Measurements from ENCODE around the gene SPINT3.

The SPINT3 gene, protein sequence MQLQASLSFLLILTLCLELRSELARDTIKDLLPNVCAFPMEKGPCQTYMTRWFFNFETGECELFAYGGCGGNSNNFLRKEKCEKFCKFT

DNA sequence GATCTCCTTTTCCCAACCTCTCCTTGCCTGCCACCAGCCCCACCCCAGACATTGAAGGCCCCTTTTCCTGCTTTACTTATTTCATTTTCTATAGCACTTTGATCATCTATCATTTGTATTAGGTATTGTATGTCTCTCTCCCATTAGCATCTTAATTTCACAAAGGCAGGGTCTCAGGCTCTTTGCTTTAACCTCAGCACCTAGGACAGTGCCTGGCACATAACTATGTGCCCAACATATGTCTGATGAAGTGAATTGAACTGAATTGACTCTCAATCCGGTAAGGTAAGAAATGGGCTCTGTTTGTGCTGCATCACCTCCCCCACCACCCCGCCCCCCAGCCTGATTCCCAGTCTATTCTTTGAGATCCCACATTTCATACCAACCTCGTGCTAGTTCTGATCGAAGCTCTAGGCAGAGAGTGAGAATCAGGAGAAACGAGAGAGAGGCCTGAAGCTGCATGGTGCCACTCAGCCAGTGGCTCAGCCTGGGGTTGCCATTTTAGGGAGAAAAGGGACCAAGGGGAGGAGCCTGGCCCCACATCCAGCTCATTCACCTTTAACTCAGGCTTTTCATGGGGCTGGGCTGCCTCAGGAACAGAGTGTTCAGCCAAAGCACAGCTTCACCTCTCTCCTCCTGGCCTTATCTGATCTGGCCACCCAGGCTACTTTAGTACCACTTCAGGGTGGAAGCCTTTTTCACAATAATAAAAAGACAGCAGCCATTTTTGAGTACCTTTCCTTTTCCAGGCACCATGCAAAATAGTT, at the start of gene SPINT3:
TSS of gene SPINT3 (minus strand) at position 476 of the 767 bp plus-strand sequence. CDS start at position 462, 14 bp downstream.
- DNase-seq, result no peak

DNA sequence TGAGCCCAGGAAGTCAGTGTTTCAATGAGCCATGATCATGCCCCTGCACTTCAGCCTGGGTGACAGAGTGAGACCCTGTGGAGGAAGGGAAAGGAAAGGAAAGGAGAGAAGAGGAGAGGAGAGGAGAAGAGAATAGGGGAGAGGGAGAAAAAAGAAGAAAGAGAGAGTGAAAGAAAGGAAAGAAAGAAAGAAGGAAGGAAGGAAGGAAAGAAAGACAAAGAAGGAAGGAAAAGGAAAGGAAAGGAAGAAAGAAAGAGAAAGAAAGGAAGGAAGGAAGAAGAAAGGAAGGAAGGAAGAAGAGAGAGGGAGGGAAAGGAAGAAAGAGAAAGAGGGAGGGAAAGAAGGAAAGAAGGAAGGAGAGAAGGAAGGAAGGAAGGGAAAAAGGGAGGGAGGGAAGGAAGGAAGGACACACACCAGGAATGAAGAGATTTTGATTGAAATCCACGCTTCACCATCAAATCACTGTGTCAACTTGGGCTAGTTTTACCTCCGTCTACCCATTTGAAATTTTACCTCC, 49.4 kb upstream of the SPINT3 start:
- DNase-seq, result no peak

DNA sequence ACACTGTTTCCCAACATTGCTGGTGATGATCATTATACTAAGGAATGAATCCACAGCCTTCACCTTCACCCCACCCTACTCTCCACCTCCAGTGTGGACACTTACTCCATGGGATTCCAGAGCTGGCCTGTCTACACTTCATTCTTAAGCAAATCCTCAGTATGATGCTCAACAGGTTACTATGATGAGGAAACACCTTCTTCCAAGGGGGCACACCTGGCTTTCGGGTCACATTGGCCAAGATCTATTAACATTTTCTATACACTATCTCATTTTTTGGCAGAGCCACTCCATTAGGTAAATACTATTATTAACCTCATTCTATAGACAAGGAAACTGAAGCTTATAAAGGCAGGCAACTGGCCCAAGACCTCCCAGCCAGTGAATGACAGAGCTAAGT, 39.8 kb upstream of the SPINT3 start:
- DNase-seq, result no peak

DNA sequence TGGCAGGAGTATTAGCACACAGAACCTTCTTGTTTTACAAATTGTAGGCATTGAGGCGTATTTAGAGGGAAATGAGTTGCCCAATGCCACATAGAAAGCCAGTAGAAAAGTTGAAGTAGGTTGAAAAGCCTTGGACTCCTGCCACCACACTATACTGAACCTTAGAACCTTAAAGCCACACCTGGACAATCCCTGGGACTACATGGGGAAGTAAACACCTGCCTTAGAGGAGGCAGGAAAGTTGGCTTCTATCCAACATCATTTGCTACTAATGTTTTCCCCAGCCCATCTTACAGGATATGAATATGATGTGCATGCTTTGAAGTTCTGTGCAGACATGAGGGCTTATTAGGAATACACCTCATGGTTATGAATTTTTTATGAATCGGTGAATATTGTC, 37.0 kb upstream of the SPINT3 start:
- DNase-seq, result no peak

DNA sequence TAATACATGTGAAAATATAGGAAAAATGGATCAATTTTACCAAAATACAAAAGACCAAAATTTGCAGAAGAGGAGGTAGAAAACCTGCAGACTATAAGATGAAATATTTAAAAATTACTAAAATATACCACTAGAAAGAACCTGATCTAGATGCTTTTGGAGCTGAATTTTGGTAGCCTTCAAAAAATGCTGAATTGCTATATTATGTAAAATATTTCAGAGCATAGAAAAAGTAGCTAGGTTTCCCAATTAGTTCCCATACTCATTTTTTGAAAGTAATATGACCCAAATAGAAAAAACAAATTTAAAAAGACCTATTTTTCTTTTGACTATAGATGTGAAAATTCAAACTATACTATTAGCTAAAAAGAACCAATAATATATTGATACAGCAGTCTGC, 35.3 kb upstream of the SPINT3 start:
- no peak for DNase-seq

DNA sequence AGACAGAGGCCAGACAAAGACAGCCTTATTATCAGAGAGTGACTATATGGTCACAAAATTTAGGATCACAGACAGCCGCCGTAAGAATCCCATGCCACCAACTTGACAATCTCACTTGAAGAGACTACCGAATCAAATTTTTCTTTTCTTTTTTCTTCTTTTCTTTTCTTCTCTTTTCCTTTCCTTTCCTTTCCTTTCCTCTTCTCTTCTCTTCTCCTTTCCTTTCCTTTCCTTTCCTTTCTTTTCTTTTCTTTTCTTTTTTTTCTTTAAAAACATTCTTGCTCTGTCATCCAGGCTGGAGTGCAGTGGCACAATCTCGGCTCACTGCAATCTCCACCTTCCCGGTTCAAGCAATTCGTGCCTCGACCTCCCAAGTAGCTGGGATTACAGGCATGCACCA, 33.0 kb upstream of the SPINT3 start:
- DNase-seq, result no peak

DNA sequence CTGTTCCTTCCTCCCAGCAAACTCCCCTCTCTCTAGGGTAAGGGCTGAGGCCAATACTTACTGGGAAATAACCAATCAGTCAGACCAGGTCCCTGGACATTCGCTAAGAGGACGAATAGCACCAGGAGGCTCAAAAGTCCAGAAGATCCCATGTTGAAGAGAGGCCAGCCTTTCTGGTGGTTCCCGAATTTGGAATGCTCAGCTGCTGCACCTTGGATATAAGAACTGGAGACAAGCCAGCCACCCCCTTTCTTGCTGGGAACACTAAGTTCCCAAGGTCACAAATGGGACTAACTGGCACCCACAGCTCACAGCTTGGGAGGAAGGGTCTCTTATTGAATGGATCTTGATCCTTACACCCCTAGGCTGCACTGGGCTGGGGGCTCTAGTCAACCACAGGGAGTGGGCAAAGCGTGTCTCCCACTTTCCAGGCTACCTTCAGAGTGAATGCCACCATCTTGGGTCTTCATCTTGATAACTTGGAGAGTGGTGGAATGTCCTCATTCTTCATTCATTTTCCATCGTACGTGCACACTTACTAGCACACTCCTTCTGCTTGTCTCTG, 31.9 kb upstream of the SPINT3 start, which contains the start of gene EPPIN:
TSS of gene EPPIN (minus strand) at position 196 of the 565 bp plus-strand sequence. CDS start at position 152, 44 bp downstream.
- DNase-seq, result no peak

DNA sequence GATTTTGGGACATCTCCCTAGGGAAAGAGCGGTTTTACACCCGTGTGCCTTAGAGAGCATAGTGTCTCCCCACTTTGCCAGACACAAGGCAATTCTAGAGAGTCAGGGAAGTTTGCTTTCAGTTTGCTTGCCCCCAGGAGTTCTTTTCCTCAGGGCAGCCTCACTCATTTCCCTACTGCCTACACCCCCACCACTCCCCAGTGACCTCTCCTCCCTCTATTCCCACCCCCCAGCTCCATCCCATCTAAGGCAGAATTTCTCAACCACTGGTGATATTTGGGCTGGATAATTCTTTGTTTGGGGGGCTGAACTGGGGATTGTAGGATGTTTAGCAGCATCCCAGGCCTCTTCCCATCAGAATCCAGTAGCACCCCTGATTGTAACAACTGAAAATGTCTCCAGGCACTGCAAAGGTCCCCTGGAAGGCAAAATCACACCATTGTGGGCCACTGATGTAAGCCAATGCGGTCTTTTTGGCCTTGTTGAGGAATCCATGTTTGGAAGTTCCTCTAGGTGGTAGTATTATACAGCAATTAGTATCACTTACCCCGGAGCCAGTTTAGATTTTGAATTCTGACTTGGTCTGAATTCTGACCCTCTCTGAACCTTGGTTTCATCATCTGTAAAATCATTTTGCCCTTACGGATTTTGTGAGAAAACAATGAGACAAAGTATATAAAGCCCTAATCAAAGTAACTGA, 30.5 kb upstream of the SPINT3 start:
- DNase-seq, result no peak

DNA sequence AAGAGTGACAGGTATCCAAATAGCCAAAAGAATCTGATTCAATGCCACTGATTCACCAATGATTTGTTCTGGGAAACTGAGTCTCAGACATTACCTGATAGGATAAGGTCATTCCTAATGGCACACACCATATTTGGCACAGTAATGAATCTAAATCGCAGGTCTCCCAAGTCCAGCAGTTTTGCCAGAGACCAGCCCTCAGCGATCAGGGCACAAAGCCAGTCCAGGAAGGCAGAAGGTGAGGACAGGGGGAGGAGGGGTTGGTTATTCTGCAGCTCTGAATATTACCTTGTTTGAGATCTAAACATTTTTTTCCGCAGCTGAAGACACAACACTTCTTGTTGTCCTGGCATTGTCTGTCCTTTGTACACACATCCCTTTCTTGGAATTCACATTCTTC, 29.9 kb upstream of the SPINT3 start:
- DNase-seq, result no peak

DNA sequence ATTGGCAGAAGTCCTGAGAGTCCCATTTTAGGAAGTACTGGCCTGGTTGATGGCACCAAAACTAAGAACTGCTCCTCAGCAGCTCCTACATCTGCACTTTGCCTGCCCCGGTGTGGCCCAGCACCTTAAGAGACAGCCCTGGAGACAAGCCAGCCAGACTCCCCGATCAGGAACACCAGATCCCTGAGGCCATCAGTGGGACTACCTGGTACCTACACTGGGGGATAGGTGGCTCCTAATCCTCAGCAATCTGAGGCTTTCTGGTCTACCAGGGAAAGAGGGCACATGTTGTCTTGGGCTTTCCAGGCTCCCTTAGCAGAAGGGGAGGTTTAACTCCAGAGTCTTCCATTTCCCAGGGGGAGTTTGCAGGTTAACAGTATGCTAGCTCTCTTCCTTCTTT, 24.0 kb upstream of the SPINT3 start, which contains the start of gene WFDC6:
TSS of gene WFDC6 (minus strand) at position 101 of the 400 bp plus-strand sequence. CDS start at position 26, 75 bp downstream.
- DNase-seq, result no peak

DNA sequence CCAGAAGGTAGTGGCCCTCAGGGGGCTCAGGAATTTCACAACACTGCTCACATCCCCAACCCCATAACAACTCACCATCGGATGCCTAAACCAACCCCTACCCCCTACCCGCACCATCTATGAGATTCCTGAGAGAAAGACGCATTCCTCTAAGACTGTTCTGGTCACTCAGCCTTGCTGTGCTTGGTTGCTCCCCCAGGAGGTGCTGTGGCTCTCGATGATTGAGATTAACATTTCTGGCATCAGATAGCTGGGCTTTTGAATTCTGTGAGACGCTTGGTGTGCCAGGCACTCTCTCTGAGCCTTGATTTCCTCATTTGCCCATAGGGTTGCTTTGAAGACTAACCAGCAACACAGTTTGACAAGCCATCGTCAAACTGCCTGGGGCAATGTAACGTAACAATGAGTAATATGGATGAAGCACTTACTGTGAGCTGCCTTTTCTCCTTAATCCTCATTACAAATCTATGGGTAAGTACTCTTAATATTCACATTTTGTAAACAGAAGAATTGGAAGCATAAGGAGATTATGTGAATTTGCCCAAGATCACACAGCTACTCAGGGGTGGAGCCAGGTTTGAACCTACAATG, 22.9 kb upstream of the SPINT3 start:
- no peak for DNase-seq

DNA sequence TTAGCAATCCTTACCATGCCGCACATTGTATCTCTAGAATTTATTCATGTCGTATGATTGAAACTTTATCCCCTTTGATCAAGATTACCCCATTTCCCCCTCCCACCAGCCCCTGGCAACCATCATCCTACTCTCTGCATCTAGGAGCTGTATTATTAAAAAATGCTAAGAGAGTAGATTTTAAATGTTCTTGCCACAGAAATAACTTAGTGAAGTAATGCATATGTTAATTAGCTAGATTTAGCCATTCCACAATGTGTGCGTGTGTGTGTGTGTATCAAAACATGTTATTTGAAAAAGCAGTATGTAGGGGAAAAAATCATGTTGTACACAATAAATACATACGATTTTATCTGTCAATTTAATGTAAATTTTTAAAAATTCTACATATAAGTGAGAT, 11.9 kb upstream of the SPINT3 start:
- DNase-seq, result no peak

DNA sequence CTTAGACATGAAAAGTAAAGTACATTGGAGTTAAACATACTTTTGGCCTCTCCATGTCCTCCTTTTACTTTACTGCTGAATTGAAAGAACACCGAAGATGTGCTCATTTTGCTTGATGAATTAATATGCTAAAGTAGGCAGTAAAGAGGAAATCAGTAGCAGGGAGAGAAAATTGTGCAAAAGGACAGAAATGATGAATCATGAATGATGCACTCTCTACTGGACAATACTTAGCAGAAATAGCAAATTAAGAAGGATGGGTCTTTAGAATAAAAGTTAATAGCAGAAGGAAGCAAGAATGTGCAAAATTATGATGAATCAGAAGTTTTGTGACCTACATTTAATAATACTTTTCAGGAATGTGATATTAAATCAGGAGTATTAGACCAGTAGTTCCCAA, 8.4 kb upstream of the SPINT3 start:
- no peak for DNase-seq

DNA sequence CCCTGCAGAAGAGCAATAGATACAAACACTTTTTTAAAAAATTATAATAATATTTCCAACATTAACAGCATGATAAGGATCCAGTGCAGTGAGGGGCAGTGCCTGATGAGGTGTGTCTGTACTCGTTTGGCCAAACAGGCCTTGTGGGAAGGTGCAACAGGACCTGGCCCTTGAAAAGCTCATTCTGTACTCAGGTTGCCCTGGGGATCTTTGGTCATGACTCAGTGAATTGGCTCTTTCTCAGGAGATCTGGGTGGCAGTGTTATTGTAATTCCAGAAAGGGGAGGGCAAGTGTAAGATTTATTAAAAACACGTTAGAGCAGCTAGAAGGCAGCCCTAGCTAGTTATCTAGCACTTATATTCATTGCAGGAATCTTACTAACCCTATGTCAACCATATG, 2.9 kb upstream of the SPINT3 start:
- DNase-seq, result no peak

DNA sequence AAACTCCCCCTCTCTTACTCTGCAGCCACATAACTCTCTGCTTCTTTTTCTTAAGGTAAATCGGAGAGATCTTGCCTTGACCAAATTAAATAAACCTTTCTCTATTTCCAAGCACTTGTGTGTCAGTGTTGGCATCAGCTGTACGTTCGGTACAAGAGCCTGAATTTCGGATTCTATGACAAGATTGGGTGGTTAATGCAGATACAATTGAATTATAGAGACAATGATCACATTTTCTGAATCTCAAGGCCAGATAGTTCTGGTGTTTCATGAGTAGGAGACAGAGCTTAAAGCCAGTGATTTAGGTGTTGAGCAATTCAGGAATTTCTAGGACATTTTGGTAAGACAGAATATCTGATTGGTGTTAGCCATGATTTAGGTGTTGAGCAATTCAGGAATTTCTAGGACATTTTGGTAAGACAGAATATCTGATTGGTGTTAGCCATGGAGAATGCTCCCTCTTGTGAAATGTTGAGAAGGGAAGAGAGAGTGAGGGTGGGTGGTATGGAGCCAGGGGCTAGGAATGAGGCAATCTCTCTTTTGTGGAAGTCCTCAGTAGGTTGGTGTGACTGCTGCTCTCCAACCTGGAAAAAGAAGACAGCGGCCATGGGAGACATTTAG, 5.1 kb downstream of the SPINT3 start:
- no peak for DNase-seq

DNA sequence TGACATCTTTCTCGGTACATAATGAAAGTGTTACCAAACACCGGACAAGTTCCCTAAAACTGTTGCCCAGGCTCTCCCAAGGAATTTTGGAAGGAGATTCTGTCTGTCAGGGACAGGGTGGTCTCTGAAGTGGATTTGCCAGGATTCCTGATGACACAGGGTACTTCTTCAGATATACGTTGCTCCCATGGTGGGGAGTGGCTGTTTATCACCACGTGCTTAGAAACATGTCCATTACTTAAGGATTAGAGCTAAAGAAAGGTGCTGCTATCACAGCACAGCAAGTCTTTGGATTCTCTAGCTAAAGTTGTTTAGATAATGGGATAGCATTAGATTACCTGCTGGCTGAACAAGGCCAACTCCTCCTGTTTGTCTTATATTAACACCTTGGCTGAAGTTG, 6.3 kb downstream of the SPINT3 start:
- no peak for DNase-seq

DNA sequence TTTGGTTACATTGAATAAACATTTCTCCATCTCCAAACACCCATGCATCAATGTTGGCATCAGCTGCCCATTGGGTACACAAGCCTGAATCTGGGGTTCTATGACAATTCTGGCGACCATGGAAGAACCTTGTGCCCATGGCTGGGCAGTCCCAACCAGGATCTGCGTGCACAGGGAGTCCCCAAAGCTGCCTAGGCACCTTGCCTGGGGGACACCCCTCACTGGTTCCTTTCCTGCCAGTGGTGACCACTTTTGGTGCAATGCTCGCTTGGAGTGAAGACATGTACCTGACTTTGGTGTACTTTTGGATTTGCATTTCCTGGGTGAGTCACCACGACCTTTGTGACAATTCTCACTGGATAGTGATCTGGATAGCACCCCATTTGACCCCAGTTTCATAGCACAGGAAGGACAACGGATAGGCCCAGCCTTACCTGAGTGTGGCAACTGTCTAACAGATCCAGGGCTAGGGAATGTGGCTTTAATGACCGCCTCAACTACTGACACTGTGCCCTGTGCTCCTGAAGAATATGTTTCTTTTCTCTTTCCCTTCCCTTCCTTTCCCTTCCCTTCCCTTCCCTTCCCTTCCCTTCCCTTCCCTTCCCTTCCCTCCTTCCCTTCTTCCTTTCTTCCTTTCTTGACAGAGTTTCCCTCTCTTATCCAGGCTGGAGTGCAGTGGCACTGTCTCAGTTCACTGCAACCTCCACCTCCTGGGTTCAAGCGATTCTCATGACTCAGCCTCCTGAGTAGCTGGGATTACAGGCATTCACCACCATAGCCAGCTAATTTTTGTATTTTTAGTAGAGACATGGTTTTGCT, 7.1 kb downstream of the SPINT3 start:
- no peak for DNase-seq

DNA sequence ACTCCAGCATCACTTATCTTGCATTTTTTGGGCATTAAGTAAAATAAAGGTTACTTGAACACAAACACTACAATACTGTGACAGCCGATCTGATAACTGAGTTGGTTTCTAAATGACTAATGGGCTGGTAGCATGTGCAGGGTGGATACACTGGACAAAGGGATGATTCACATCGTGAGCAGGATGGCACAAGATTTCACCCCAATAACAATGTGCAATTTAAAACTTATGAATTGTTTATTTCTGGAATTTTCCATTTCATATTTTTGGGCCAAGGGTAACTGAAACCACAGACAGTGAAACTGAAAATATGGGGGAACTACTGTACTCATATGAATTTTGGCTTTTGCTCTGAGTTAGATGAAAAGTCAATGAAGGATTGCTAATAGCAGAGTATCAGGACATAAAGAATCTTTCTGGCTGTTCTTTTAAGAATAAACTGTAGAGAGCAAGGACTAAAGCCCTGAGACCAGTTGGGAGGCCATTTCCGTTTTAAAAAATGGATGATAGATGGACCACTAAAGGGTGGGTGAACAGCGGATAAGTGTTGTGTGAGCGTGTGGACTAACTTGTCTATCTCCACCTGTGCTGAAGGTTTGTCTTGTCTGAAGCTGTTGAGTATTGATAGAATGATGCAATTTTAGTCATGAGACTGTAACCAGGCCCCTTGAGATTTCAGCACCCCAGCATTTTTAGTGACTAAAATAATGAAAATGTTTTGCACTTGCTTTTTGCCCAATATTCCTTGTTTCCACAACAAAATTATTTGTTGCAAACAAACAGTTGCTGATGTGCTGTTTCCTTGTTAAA, 8.2 kb downstream of the SPINT3 start:
- DNase-seq, result no peak

DNA sequence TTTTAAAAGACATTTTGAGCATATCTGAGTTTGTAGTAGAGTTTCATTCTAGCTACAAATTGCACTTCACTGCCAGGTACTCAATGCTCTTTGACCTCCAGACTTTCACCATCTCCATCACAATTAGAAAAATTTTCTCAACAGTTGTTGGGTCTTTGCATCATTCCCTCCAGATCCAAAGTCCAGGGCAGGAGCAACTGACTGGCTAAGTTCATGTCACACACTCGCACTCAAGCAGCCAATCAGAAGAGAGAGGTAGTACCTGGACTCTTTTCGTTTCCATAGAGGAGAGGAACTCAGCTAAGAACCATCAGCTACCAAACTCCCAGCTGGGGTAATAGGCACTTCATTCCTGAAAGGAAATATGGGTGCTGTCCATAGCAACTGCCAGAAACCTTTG, 9.0 kb downstream of the SPINT3 start:
- no peak for DNase-seq

DNA sequence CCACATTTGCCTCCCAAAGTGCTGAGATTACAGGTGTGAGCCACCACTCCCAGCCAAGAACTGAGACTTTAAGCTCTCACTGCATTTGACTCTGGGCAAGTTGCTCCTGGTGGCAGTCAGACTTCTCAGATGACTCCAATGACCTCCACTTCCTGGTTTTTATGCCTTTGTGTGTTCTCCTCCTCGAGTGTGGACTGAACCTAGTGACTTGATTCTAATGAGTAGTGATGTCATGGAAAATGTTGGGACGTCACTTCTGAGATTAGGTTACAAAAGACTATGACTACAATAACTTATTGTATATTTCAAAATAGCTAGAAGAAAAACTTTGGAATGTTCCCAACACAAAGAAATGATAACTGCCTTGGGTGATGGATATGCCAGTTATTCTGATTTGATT, 12.0 kb downstream of the SPINT3 start:
- DNase-seq, result no peak

DNA sequence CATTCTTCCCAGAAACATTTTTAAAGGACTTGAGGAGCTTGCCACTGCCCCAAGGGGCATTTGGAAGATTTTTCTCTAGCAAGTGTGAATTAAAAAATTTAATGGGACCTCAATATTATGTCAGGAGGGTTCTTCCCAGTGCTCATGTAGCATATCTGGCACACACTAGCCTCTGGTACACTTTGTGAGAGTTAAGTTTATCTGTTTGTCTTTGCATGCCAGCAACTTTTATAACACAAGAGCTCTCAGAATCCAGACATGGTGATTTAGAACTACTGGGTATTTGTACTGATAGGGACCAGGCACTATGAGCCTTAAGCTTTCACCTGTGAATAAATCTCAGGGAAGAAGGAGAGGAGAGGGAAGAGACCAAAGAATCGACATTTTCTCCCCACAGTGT, 12.9 kb downstream of the SPINT3 start:
- no peak for DNase-seq

Measured in right hindlimb (tissue), 1 donor.